ENCODE data around the gene RDH13.

- TF ChIP-seq, protein P1, sequence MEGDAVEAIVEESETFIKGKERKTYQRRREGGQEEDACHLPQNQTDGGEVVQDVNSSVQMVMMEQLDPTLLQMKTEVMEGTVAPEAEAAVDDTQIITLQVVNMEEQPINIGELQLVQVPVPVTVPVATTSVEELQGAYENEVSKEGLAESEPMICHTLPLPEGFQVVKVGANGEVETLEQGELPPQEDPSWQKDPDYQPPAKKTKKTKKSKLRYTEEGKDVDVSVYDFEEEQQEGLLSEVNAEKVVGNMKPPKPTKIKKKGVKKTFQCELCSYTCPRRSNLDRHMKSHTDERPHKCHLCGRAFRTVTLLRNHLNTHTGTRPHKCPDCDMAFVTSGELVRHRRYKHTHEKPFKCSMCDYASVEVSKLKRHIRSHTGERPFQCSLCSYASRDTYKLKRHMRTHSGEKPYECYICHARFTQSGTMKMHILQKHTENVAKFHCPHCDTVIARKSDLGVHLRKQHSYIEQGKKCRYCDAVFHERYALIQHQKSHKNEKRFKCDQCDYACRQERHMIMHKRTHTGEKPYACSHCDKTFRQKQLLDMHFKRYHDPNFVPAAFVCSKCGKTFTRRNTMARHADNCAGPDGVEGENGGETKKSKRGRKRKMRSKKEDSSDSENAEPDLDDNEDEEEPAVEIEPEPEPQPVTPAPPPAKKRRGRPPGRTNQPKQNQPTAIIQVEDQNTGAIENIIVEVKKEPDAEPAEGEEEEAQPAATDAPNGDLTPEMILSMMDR (IDR thresholded peaks at IDR 0.05), result no peak
- TF ChIP-seq POLR2A (IDR thresholded peaks at IDR 0.05), result no peak
Observed at GRCh38 chr19:55083004-55083850, 20.3 kb upstream of the RDH13 start.
